Testis (tissue), 2 donors: ENCODE data around the gene APRT.

Source experiments
- CTCF ChIP-seq, 3 experiments: fragments of 450-650 bp in 2 of 3; fragments of 200-600 bp in 1 of 3; sonication (generic) in 1 of 3; IDR thresholded peaks; one replicate each; pipeline ENCODE4 v1.5.1; 2016 to 2019; ENCODE audit warnings: antibody characterized with exemption in 3 of 3, mild to moderate bottlenecking in 2 of 3, moderate library complexity in 1 of 3
- POLR2A ChIP-seq: fragments of 450-650 bp; IDR thresholded peaks from one replicate; pipeline ENCODE4 v1.6.1; 2017; ENCODE audit warnings: antibody characterized with exemption, mild to moderate bottlenecking, moderate library complexity

DNA sequence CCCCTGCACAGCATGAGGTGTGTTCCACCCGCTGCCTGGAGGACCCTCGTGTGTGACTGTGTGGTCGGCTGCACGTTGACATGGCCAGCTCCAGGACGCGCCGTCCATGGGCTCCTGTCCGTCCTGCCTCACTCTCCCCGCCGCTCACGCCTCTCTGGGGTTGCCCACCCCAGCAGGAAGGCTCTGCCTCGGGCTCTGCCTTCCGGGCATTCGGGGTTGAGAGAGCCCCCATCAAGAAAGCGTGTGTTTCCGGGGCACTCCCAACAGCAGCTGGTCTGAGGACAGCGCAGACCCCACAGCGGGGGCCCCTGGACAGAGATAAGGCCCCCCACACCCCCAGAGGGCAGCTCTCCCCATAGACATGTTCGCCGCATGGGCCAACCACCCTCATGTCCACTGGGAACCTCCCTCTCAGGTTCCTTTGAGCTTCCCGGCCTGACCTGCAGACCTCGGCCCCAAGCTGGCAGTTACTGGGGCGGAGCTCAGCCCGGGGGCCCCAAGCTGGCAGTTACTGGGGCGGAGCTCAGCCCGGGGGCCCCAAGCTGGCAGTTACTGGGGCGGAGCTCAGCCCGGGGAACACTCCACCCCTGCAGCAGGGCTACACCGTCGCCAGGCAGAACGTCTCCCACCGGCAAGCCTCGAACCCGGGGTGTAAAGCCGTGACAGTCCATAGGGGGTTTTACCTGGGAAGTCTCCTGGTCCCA is 18.3 kb downstream of the APRT start:
- TF ChIP-seq CTCF (IDR thresholded peaks at IDR 0.05), result no peak
- no peak for TF ChIP-seq POLR2A
